Panc1 (cell line): ENCODE measurements around the gene ADAT1. TPM values are rescaled to one million over a fixed set of nuclear protein-coding genes. Genes with fewer than 3 reads are reported as not detected.

Experiments used
- total RNA-seq: library from RNA; stranded (reverse); gene quantifications from one replicate; pipeline ENCODE4 v1.2.1, GENCODE V29; 2021; ENCODE audit not compliant: unreplicated experiment

ADAT1 gene
- total RNA-seq, 1 experiment from 2014 or later: 46.8 TPM

Other genes with a start within 250 kb of the ADAT1 start
- 25.7 TPM for gene CFDP1, start 189.8 kb downstream of the ADAT1 start, total RNA-seq
- gene TMEM170A, start 158.6 kb downstream of the ADAT1 start, total RNA-seq: 19.0 TPM
- 0.05 TPM for gene CHST6, start 127.8 kb downstream of the ADAT1 start, total RNA-seq
- gene CHST5, start 87.2 kb downstream of the ADAT1 start, total RNA-seq: 0.15 TPM
- 9.0 TPM for gene TMEM231, start 67.0 kb downstream of the ADAT1 start, total RNA-seq
- 56.2 TPM for gene GABARAPL2, start 56.9 kb downstream of the ADAT1 start, total RNA-seq
- 119 TPM for gene KARS1, start 24.4 kb upstream of the ADAT1 start, total RNA-seq
- 23.3 TPM for gene TERF2IP, start 24.5 kb upstream of the ADAT1 start, total RNA-seq
- gene CPHXL2, start 53.7 kb upstream of the ADAT1 start, total RNA-seq: not detected
- not detected for gene DUXB, start 78.2 kb upstream of the ADAT1 start, total RNA-seq
- not detected for gene CPHXL, start 103.2 kb upstream of the ADAT1 start, total RNA-seq